Measurements from ENCODE around the gene AP5S1. TPM values are rescaled to one million over a fixed set of nuclear protein-coding genes. Genes with fewer than 3 reads are reported as not detected.

Gene AP5S1, protein sequence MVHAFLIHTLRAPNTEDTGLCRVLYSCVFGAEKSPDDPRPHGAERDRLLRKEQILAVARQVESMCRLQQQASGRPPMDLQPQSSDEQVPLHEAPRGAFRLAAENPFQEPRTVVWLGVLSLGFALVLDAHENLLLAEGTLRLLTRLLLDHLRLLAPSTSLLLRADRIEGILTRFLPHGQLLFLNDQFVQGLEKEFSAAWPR
- total RNA-seq (10.0 and 17.8 TPM in 2 replicates), polyA plus RNA-seq (11.8 and 12.2 TPM in 2 replicates), polyA minus RNA-seq (ENCODE audit: low replicate concordance) (64.9 and 68.7 TPM in 2 replicates)
- polyA plus RNA-seq (2012): 18.1 and 21.4 TPM in 2 replicates

DNA sequence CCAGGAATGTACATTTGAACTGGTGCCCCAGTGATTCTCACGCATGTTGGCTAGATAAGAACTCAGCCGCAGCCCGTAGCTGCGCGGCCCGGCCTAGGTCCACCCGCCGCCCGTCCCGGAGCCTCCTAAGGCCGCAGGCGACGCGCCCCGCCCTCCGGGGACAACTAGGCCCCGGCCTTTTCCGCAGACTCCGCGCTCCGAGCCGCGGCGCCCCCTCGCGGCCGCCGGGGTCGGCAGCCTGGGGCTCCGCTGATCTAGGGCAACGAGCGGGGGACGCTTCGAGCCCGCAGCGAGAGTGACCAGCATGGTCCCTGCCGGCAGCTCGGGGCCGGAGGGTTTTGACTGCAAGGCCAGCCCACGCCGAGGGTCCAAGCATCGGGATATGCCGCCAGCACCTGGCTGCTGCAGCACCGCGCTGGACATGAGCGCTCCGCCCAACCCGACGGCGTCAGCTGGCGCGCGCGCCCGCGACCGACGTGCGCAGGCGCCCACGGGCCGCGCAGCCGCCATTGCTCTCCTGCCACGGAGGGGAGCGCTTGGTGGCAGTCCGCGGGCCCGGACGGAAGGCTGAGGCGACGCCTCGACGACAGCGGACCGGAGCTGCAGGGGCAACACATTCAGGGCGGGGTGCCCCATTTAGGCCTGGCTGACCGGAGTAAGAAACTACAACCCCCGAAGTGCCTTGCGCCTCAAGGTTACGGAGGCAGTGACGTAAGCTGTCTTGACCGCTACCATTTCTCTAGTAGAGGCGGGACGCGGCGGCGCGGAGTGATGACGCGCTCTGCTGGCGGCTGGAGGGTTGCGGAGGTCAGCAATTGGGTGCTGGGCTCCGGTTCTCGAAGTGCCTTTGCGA, at the start of gene AP5S1:
AP5S1 (plus strand) TSS at position 500 of the 853 bp plus-strand sequence. CDS start 1,571 bp downstream, outside the sequence.
- peaks cover 8% of the 10 kb centered on the region for H3K79me2 ChIP-seq (ENCODE audit: control insufficient read depth, insufficient read depth, low read length)
- peak within 1 kb of the TSS; percentile 92 for H2AFZ ChIP-seq (ENCODE audit: low read length)
- peaks cover 15% of the 10 kb centered on the region for H3K36me3 ChIP-seq (ENCODE audit: control insufficient read depth, insufficient read depth, low read length)
- peak within 1 kb of the TSS; percentile 100 for H3K9ac ChIP-seq (ENCODE audit: insufficient read depth, low read length)
- peak within 1 kb of the TSS; percentile 100 for H3K27ac ChIP-seq (ENCODE audit: insufficient read depth, low read length)
- no peaks in the 10 kb centered on the region for H4K20me1 ChIP-seq (ENCODE audit: control insufficient read depth, extremely low read depth, insufficient read depth, low read length)
- no peaks in the 10 kb centered on the region for H3K9me3 ChIP-seq (ENCODE audit: control insufficient read depth, insufficient read depth, low read depth, low read length)
- peak within 1 kb of the TSS; percentile 67 to 93 (median 90) for H3K4me3 ChIP-seq (replicated peaks in 1 of 4; ENCODE audit: control extremely low read depth in 1 of 4, insufficient read depth in 1 of 4, low read depth in 3 of 4, low read length in 4 of 4)
- no peaks in the 10 kb centered on the region for H3K27me3 ChIP-seq (ENCODE audit: control insufficient read depth, insufficient read depth, low read length)
- H3K4me1 ChIP-seq (ENCODE audit: control insufficient read depth, extremely low read depth, insufficient read depth, low read length): peaks cover 9% of the 10 kb centered on the region
- peak; percentile 96 to 97 for DNase-seq (ENCODE audit: low read depth in 2 of 2)
- TF ChIP-seq EZH2 (IDR thresholded peaks at IDR 0.05; ENCODE audit: low read length, missing control alignments): no peak
- TF ChIP-seq, protein P1, sequence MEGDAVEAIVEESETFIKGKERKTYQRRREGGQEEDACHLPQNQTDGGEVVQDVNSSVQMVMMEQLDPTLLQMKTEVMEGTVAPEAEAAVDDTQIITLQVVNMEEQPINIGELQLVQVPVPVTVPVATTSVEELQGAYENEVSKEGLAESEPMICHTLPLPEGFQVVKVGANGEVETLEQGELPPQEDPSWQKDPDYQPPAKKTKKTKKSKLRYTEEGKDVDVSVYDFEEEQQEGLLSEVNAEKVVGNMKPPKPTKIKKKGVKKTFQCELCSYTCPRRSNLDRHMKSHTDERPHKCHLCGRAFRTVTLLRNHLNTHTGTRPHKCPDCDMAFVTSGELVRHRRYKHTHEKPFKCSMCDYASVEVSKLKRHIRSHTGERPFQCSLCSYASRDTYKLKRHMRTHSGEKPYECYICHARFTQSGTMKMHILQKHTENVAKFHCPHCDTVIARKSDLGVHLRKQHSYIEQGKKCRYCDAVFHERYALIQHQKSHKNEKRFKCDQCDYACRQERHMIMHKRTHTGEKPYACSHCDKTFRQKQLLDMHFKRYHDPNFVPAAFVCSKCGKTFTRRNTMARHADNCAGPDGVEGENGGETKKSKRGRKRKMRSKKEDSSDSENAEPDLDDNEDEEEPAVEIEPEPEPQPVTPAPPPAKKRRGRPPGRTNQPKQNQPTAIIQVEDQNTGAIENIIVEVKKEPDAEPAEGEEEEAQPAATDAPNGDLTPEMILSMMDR (conservative IDR thresholded peaks at IDR 0.05 in 1 of 2, IDR thresholded peaks at IDR 0.05 in 1 of 2; ENCODE audit: low read depth in 1 of 2, low read length in 2 of 2): peak; percentile 62 to 90
- H3K4me2 ChIP-seq (ENCODE audit: extremely low read depth, insufficient read depth, low read length): peak within 1 kb of the TSS; percentile 92

DNA sequence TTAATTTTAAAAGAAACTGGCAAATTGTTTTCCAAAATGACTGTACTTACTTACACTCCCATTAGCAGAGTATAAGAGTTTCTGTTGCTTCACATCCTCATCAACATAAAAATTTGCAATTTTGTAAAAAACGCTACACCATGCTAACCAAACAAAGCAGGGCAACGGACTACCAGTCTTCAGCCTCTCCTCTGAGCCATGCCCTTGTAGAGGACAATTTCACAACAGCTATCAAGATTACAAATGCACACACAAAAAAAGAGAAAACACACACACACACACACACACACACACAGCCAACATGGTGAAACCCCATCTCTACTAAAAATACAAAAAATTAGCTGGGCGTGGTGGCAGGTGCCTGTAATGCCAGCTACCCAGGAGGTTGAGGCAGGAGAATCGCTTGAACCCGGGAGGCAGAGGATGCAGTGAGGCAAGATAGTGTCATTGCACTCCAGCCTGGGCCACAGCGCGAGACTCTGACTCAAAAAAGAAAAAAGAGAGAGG, 48.7 kb upstream of the AP5S1 start:
- TF ChIP-seq, protein P1 (conservative IDR thresholded peaks at IDR 0.05 in 1 of 2, IDR thresholded peaks at IDR 0.05 in 1 of 2; ENCODE audit: low read depth in 1 of 2, low read length in 2 of 2): no peak
- TF ChIP-seq EZH2 (IDR thresholded peaks at IDR 0.05; ENCODE audit: low read length, missing control alignments): no peak
- H3K4me1 ChIP-seq (ENCODE audit: control insufficient read depth, extremely low read depth, insufficient read depth, low read length): peaks cover 10% of the 10 kb centered on the region
- no peak overlapping the region for H3K27ac ChIP-seq (ENCODE audit: insufficient read depth, low read length)
- no peaks in the 10 kb centered on the region for H3K9me3 ChIP-seq (ENCODE audit: control insufficient read depth, insufficient read depth, low read depth, low read length)
- no peaks in the 10 kb centered on the region for H4K20me1 ChIP-seq (ENCODE audit: control insufficient read depth, extremely low read depth, insufficient read depth, low read length)
- no peak overlapping the region for H3K9ac ChIP-seq (ENCODE audit: insufficient read depth, low read length)
- DNase-seq (ENCODE audit: low read depth in 2 of 2): no peak
- no peaks in the 10 kb centered on the region for H3K36me3 ChIP-seq (ENCODE audit: control insufficient read depth, insufficient read depth, low read length)
- H2AFZ ChIP-seq (ENCODE audit: low read length): no peak overlapping the region
- H3K4me3 ChIP-seq (replicated peaks in 1 of 4; ENCODE audit: control extremely low read depth in 1 of 4, insufficient read depth in 1 of 4, low read depth in 3 of 4, low read length in 4 of 4): no peak overlapping the region
- H3K27me3 ChIP-seq (ENCODE audit: control insufficient read depth, insufficient read depth, low read length): no peaks in the 10 kb centered on the region
- no peak overlapping the region for H3K4me2 ChIP-seq (ENCODE audit: extremely low read depth, insufficient read depth, low read length)
- H3K79me2 ChIP-seq (ENCODE audit: control insufficient read depth, insufficient read depth, low read length): peaks cover 4% of the 10 kb centered on the region

All from fibroblast of lung (primary cell).